Karpas-422 (cell line): ENCODE measurements around the gene NPFF. TPM values are rescaled to one million over a fixed set of nuclear protein-coding genes. Genes with fewer than 3 reads are reported as not detected.
A peak's percentile ranks its signal among the peaks of the same experiment; 100 is the strongest.

ENCODE experiments used
- DNase-seq: peaks from one replicate; pipeline ENCODE4 v3.0.0-alpha.2; 2015
- H2AFZ ChIP-seq: fragments of 200-600 bp; sonication (generic); 2 replicates; pipeline ENCODE4 v1.6.1; 2014; ENCODE audit warnings: antibody characterized with exemption, low read length, mixed read lengths
- H3K27ac ChIP-seq: fragments of 200-600 bp; sonication (generic); 2 replicates; pipeline ENCODE4 v1.5.1; 2014; ENCODE audit warnings: mild to moderate bottlenecking, low read length, moderate library complexity
- H3K27me3 ChIP-seq: fragments of 200-600 bp; sonication (generic); 2 replicates; pipeline ENCODE4 v1.6.1; 2014; ENCODE audit warnings: low read length, mixed read lengths
- H3K36me3 ChIP-seq: fragments of 200-600 bp; sonication (generic); 2 replicates; pipeline ENCODE4 v1.6.1; 2014; ENCODE audit warnings: low read length, mixed read lengths; ENCODE audit not compliant: insufficient read depth
- H3K4me1 ChIP-seq: fragments of 200-600 bp; sonication (generic); 2 replicates; pipeline ENCODE4 v1.6.1; 2014; ENCODE audit warnings: mild to moderate bottlenecking, low read length, mixed read lengths
- H3K4me2 ChIP-seq: fragments of 200-600 bp; sonication (generic); 2 replicates; pipeline ENCODE4 v1.6.1; 2014; ENCODE audit warnings: low read length, low read depth, mild to moderate bottlenecking; ENCODE audit not compliant: poor library complexity, severe bottlenecking
- H3K4me3 ChIP-seq: fragments of 200-600 bp; sonication (generic); 2 replicates; pipeline ENCODE4 v1.5.1; 2014; ENCODE audit warnings: mild to moderate bottlenecking, antibody characterized with exemption, low read length, mixed read lengths
- H3K79me2 ChIP-seq: fragments of 200-600 bp; sonication (generic); 2 replicates; pipeline ENCODE4 v1.6.1; 2014; ENCODE audit warnings: mild to moderate bottlenecking, low read length, mixed read lengths
- H3K9ac ChIP-seq: fragments of 200-600 bp; sonication (generic); 2 replicates; pipeline ENCODE4 v1.6.0; 2014; ENCODE audit warnings: low read length
- H3K9me2 ChIP-seq: fragments of 200-600 bp; sonication (generic), shearing (Covaris generic); replicated peaks from 2 replicates; pipeline ENCODE4 v1.6.0; 2014; ENCODE audit warnings: mild to moderate bottlenecking, low read length, moderate library complexity; ENCODE audit not compliant: insufficient read depth
- H3K9me3 ChIP-seq: fragments of 300-700, 200-600 bp; sonication (generic); 2 replicates; pipeline ENCODE4 v1.6.1; 2014; ENCODE audit warnings: low read length, mixed read lengths
- H4K20me1 ChIP-seq: fragments of 200-600 bp; sonication (generic); 2 replicates; pipeline ENCODE4 v1.6.1; 2014; ENCODE audit warnings: mild to moderate bottlenecking, antibody characterized with exemption, low read length, low read depth; ENCODE audit not compliant: insufficient read depth
- total RNA-seq: library from RNA; depleted of rRNA; stranded (reverse); fragments of >200 nt; shearing (Covaris generic); gene quantifications from 2 replicates; pipeline ENCODE4 v1.2.3, GENCODE V29; 2014; ENCODE audit warnings: low replicate concordance

Gene NPFF
- total RNA-seq, 1 experiment from 2014 or later = not detected

GRCh38 chr12:53508534-53509170, 1.4 kb upstream of the NPFF start:
- peaks cover 16% of the 10 kb centered on the region; the same call in 1 of the 2 replicates for H3K36me3 ChIP-seq
- peak; percentile 94 for DNase-seq
- no peak overlapping the region for H3K27ac ChIP-seq
- H3K4me3 ChIP-seq = no peak overlapping the region
- no peak overlapping the region for H3K9ac ChIP-seq
- no peaks in the 10 kb centered on the region for H3K9me2 ChIP-seq
- H4K20me1 ChIP-seq = no peaks in the 10 kb centered on the region; the same call in 1 of the 2 replicates
- H3K4me1 ChIP-seq = peaks cover 8% of the 10 kb centered on the region
- peaks cover 4% of the 10 kb centered on the region; the same call in 1 of the 2 replicates for H3K79me2 ChIP-seq
- no peaks in the 10 kb centered on the region for H3K27me3 ChIP-seq
- no peak overlapping the region for H3K4me2 ChIP-seq
- H2AFZ ChIP-seq = no peak overlapping the region
- H3K9me3 ChIP-seq = no peaks in the 10 kb centered on the region

GRCh38 chr12:53507603-53507885, 260 bp upstream of the NPFF start:
- Histone ChIP-seq H3K4me3 (no peak overlapping the region), H3K4me2 (no peak overlapping the region), H3K79me2 (peaks cover 14% of the 10 kb centered on the region), H3K4me1 (peaks cover 19% of the 10 kb centered on the region), H3K36me3 (peaks cover 10% of the 10 kb centered on the region; the same call in 1 of the 2 replicates), H3K9me3 (no peaks in the 10 kb centered on the region), H3K27ac (no peak overlapping the region), H3K9me2 (no peaks in the 10 kb centered on the region), H3K9ac (no peak overlapping the region), H2AFZ (no peak overlapping the region), H3K27me3 (no peaks in the 10 kb centered on the region), H4K20me1 (no peaks in the 10 kb centered on the region; the same call in 1 of the 2 replicates)
- no peak for DNase-seq

GRCh38 chr12:53506450-53506785, 866 bp downstream of the NPFF start:
- no peak overlapping the region for H3K9ac ChIP-seq
- no peaks in the 10 kb centered on the region; the same call in 1 of the 2 replicates for H4K20me1 ChIP-seq
- no peak overlapping the region for H3K4me2 ChIP-seq

GRCh38 chr12:53505555-53506449, 1.5 kb downstream of the NPFF start:
- no peaks in the 10 kb centered on the region for H3K27me3 ChIP-seq
- H3K4me2 ChIP-seq = no peak overlapping the region
- H3K27ac ChIP-seq = no peak overlapping the region
- no peak overlapping the region for H2AFZ ChIP-seq
- no peak for DNase-seq
- no peaks in the 10 kb centered on the region for H3K9me2 ChIP-seq
- H3K9ac ChIP-seq = no peak overlapping the region
- peaks cover 30% of the 10 kb centered on the region for H3K4me1 ChIP-seq
- peaks cover 8% of the 10 kb centered on the region; the same call in 1 of the 2 replicates for H3K36me3 ChIP-seq
- no peak overlapping the region for H3K4me3 ChIP-seq
- H3K79me2 ChIP-seq = peaks cover 25% of the 10 kb centered on the region
- H4K20me1 ChIP-seq = no peaks in the 10 kb centered on the region; the same call in 1 of the 2 replicates
- H3K9me3 ChIP-seq = no peaks in the 10 kb centered on the region

More at GRCh38 chr12:53506450-53506785, 866 bp downstream of the NPFF start:
- H3K36me3 ChIP-seq = peaks cover 8% of the 10 kb centered on the region; the same call in 1 of the 2 replicates
- DNase-seq = no peak
- H3K27me3 ChIP-seq = no peaks in the 10 kb centered on the region
- H3K9me2 ChIP-seq = no peaks in the 10 kb centered on the region
- H3K4me1 ChIP-seq = peaks cover 30% of the 10 kb centered on the region
- peaks cover 25% of the 10 kb centered on the region for H3K79me2 ChIP-seq
- no peak overlapping the region for H3K4me3 ChIP-seq
- no peak overlapping the region for H3K27ac ChIP-seq
- H2AFZ ChIP-seq = no peak overlapping the region
- H3K9me3 ChIP-seq = no peaks in the 10 kb centered on the region

GRCh38 chr12:53505086-53505485, 2.2 kb downstream of the NPFF start:
- no peak for DNase-seq
- Histone ChIP-seq H3K4me2 (no peak overlapping the region), H2AFZ (no peak overlapping the region), H3K9me3 (no peaks in the 10 kb centered on the region), H3K9me2 (no peaks in the 10 kb centered on the region), H3K27ac (no peak overlapping the region), H3K27me3 (no peaks in the 10 kb centered on the region), H4K20me1 (no peaks in the 10 kb centered on the region; the same call in 1 of the 2 replicates), H3K4me1 (peaks cover 34% of the 10 kb centered on the region), H3K79me2 (peaks cover 25% of the 10 kb centered on the region), H3K36me3 (peaks cover 8% of the 10 kb centered on the region; the same call in 1 of the 2 replicates), H3K9ac (no peak overlapping the region), H3K4me3 (no peak overlapping the region)

- Histone ChIP-seq H2AFZ (no peak overlapping the region), H3K4me3 (no peak overlapping the region), H4K20me1 (no peaks in the 10 kb centered on the region; the same call in 1 of the 2 replicates), H3K36me3 (peaks cover 8% of the 10 kb centered on the region; the same call in 1 of the 2 replicates), H3K9me2 (no peaks in the 10 kb centered on the region), H3K79me2 (peaks cover 25% of the 10 kb centered on the region), H3K4me1 (peaks cover 39% of the 10 kb centered on the region), H3K27ac (no peak overlapping the region), H3K4me2 (no peak overlapping the region), H3K9ac (no peak overlapping the region), H3K9me3 (no peaks in the 10 kb centered on the region), H3K27me3 (no peaks in the 10 kb centered on the region)
- no peak for DNase-seq
Observed at GRCh38 chr12:53504004-53504920, 3.0 kb downstream of the NPFF start.

GRCh38 chr12:53502983-53503728, 4.1 kb downstream of the NPFF start:
- no peaks in the 10 kb centered on the region for H3K9me2 ChIP-seq
- no peak overlapping the region for H3K27ac ChIP-seq
- no peak overlapping the region for H2AFZ ChIP-seq
- H4K20me1 ChIP-seq = no peaks in the 10 kb centered on the region
- peak overlapping the region; percentile 72 for H3K4me2 ChIP-seq
- H3K79me2 ChIP-seq = peaks cover 28% of the 10 kb centered on the region
- H3K4me3 ChIP-seq = no peak overlapping the region
- H3K36me3 ChIP-seq = peaks cover 8% of the 10 kb centered on the region; the same call in 1 of the 2 replicates
- DNase-seq = no peak
- no peaks in the 10 kb centered on the region for H3K27me3 ChIP-seq
- H3K9me3 ChIP-seq = no peaks in the 10 kb centered on the region
- peak overlapping the region; percentile 75; the same call in 1 of the 2 replicates for H3K9ac ChIP-seq
- peaks cover 38% of the 10 kb centered on the region for H3K4me1 ChIP-seq
